Heart right ventricle (tissue), 16 donors: ENCODE results near the gene CPLANE1. TPM values are rescaled to one million over a fixed set of nuclear protein-coding genes. Genes with fewer than 3 reads are reported as not detected.

Experiments used
- ATAC-seq, 8 donors: fragments of 200-7000 bp; cut with Tn5 transposase; one replicate each; pipeline ENCODE4 v1.9.1; 2020; ENCODE audit warnings: mild to moderate bottlenecking in 8 of 8, moderate library complexity in 8 of 8, moderate number of reproducible peaks in 1 of 8
- DNase-seq, 2 donors: peaks; one replicate each; pipeline ENCODE4 v3.0.0-alpha.2; 2020
- H3K27ac ChIP-seq, 10 donors: fragments of 200-600 bp; sonication (generic) in 2 of 10; one replicate each; pipeline versions ENCODE4 v1.5.0 to v1.8.0; 2020 to 2022; ENCODE audit warnings: mild to moderate bottlenecking in 3 of 10
- H3K27me3 ChIP-seq, 7 donors: fragments of 200-600 bp; one replicate each; pipeline ENCODE4 v1.8.0; 2021 to 2022; ENCODE audit warnings: mild to moderate bottlenecking in 2 of 7
- H3K36me3 ChIP-seq, 9 donors: fragments of 200-600 bp; sonication (generic) in 1 of 9; one replicate each; pipeline versions ENCODE4 v1.5.0 to v1.8.0; 2020 to 2022; ENCODE audit warnings: mild to moderate bottlenecking in 2 of 9
- H3K4me1 ChIP-seq, 9 donors: fragments of 200-600 bp; sonication (generic) in 1 of 9; one replicate each; pipeline versions ENCODE4 v1.5.0 to v1.8.0; 2020 to 2022; ENCODE audit warnings: mild to moderate bottlenecking in 4 of 9
- H3K4me3 ChIP-seq, 10 donors: fragments of 200-600 bp; sonication (generic) in 2 of 10; one replicate each; pipeline versions ENCODE4 v1.5.0 to v1.8.0; 2020 to 2022; ENCODE audit warnings: mild to moderate bottlenecking in 7 of 10, moderate library complexity in 2 of 10
- H3K9me3 ChIP-seq, 11 donors: fragments of 200-600 bp in 10 of 11; sonication (generic) in 2 of 11; one replicate each; pipeline versions ENCODE4 v1.5.0 to v1.8.0; 2013 to 2022; ENCODE audit warnings: mild to moderate bottlenecking in 2 of 11, control low read depth in 1 of 11, moderate library complexity in 1 of 11
- CTCF ChIP-seq, 9 donors: fragments of 200-600 bp; sonication (generic) in 2 of 9; IDR thresholded peaks; one replicate each; pipeline versions ENCODE4 v1.5.0 to v1.8.0; 2021 to 2022; ENCODE audit warnings: antibody characterized with exemption in 9 of 9, mild to moderate bottlenecking in 5 of 9, moderate library complexity in 1 of 9
- WGBS, 2 donors: extraction: QIAGEN DNeasy Blood & Tissue Kit; methylation state at CpG; one replicate each; pipeline ENCODE4 v1.1.7; 2013; ENCODE audit warnings: inconsistent platforms in 1 of 2; 5-methylcytosine and 5-hydroxymethylcytosine counted together
- intact Hi-C, 10 donors: fragments of 100-400 bp; cut with DNase I; formaldehyde crosslinking; loops; one replicate each; pipeline versions ENCODE4 v1.11.1 to v1.14.2; 2022
- polyA plus RNA-seq, 2 donors: library from polyadenylated mRNA; stranded (reverse); fragments of 200-250 nt; gene quantifications; one replicate each; pipeline ENCODE4 v1.2.3, GENCODE V29; 2013
- total RNA-seq, 10 donors: library from RNA; stranded (reverse); fragmentation: NEBNext Ultra II Directional in 3 of 10; extraction: Animal tissue kit (Norgen Biotek cat#: 25700) in 3 of 10; gene quantifications; one replicate each; pipeline versions ENCODE4 v1.2.1 to v1.2.4, GENCODE V29; 2021 to 2023
- donor health status: Arrhythmogenic right ventricular cardiomyopathy.
- donor health status: ischemic (EF 13 %, LVEDD 7.1; RV severe dilation, severe dysfunction).
- donor health status: healthy with polysubstance abuse.
- donor health status: DM: no; HTN: yes; CAD: no.
- donor health status: DM: no; HTN: no; CAD: no.
- donor health status: ischemic (EF 25% LVEDD 6.9; RV normal size, moderate dysfunction).
- donor health status: ischemic (EF 25% LVEDD 5.7; RV mildly dilated, moderate dysfunction).
- donor health status: healthy.
- donor health status: DM: yes; HTN: yes; CAD: no.
- donor health status: Ischemic cardiomyopathy.
- donor health status: ischemic (EF 35%, LVEDD 5.7; RV mildly dilated, moderate dysfunction).
- donor health status: nonischemic (EF 11% LVEDD 7.7; RV severe dilation, severe dysfunction).
- donor health status: DM: yes; HTN: yes; CAD: no.
- donor health status: PGD.
- donor health status: ischemic (EF 29% LVEDD 5.4; RV normal size, mild dysfunction).
- donor health status: nonischemic (EF 23%, LVEDD 6.1; RV moderate dilation, normal function).

CPLANE1 gene
- total and polyA plus RNA-seq, 12 donors: 1.4 to 13.5 (median 9.5) TPM

GRCh38 chr5:37217976-37218375 is 31.2 kb downstream of the CPLANE1 start:
- DNase-seq (no peak), ATAC-seq (no peak)
- Histone ChIP-seq H3K9me3 (no peaks in the 10 kb centered on the region), H3K27ac (no peak overlapping the region), H3K36me3 (peaks cover 0 to 100% (median 30%) of the 10 kb centered on the region in 9 donors), H3K4me3 (no peak overlapping the region), H3K4me1 (peaks cover 0 to 10% (median 4%) of the 10 kb centered on the region in 9 donors), H3K27me3 (no peaks in the 10 kb centered on the region)
- 98 to 100% methylated on average over 1 of the region's 1 CpG for WGBS, 2 donors
- intact Hi-C loops: no loop called here
- TF ChIP-seq CTCF (IDR thresholded peaks at IDR 0.05): no peak

- H3K4me3 ChIP-seq: no peak overlapping the region
- DNase-seq (no peak), ATAC-seq (peak in 1 of 8 donors; percentile 20)
- H3K9me3 ChIP-seq: no peaks in the 10 kb centered on the region
- intact Hi-C loops: no loop called here
- TF ChIP-seq CTCF (IDR thresholded peaks at IDR 0.05): no peak
- H3K27me3 ChIP-seq: no peaks in the 10 kb centered on the region
- peaks cover 0 to 100% (median 33%) of the 10 kb centered on the region in 9 donors for H3K36me3 ChIP-seq
- 32 to 41% methylated on average over 1 of the region's 1 CpG for WGBS, 2 donors
- H3K4me1 ChIP-seq: peaks cover 0 to 10% (median 4%) of the 10 kb centered on the region in 9 donors
- H3K27ac ChIP-seq: no peak overlapping the region
Observed at GRCh38 chr5:37214550-37214949, 34.6 kb downstream of the CPLANE1 start.

- TF ChIP-seq CTCF (IDR thresholded peaks at IDR 0.05): no peak
- DNase-seq (no peak), ATAC-seq (no peak)
- H3K27ac ChIP-seq: no peak overlapping the region
- intact Hi-C loops: no loop called here
- peaks cover 0 to 10% (median 4%) of the 10 kb centered on the region in 9 donors for H3K4me1 ChIP-seq
- no peaks in the 10 kb centered on the region for H3K9me3 ChIP-seq
- no peaks in the 10 kb centered on the region for H3K27me3 ChIP-seq
- WGBS, 2 donors: 86 to 87% methylated on average over 3 of the region's 3 CpGs
- H3K36me3 ChIP-seq: peaks cover 0 to 96% (median 21%) of the 10 kb centered on the region in 9 donors
- no peak overlapping the region for H3K4me3 ChIP-seq
Observed at GRCh38 chr5:37212096-37212495, 37.1 kb downstream of the CPLANE1 start.

GRCh38 chr5:37211661-37212060 is 37.5 kb downstream of the CPLANE1 start:
- WGBS, 2 donors: 85 to 88% methylated on average over 10 of the region's 10 CpGs
- H3K9me3 ChIP-seq: no peaks in the 10 kb centered on the region
- no peak for TF ChIP-seq CTCF (IDR thresholded peaks at IDR 0.05)
- no peak overlapping the region for H3K4me3 ChIP-seq
- peaks cover 0 to 10% (median 4%) of the 10 kb centered on the region in 9 donors for H3K4me1 ChIP-seq
- no peak for DNase-seq
- H3K27ac ChIP-seq: no peak overlapping the region
- H3K27me3 ChIP-seq: no peaks in the 10 kb centered on the region
- intact Hi-C loops: no loop called here
- no peak for ATAC-seq
- peaks cover 0 to 96% (median 21%) of the 10 kb centered on the region in 9 donors for H3K36me3 ChIP-seq
